ENCODE results near the gene KLHL28.
"Not testable (repeated sequence)": the region's sequence is repeated elsewhere in the genome, so short reads cannot be mapped to it uniquely, and the experiment has no call there.

KLHL28 gene

DNA sequence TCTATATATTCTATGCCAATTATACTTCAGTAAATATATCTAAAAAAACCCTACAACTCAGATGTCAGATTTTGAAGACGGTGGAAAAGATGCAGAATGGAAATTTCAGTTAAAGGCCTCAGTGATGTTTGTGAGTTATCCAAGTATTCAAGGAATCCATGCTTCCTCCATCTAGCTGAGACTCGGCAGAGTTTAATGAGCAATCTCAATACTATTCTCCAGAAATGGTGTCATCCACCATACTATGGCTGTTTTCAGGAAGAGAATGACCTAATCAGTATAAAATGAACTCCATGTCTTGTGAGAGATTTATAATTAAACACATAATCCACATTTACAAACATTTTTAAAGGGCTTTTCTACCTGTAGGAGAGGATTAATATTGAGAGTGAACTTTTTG is 66.0 kb downstream of the KLHL28 start:
- DNase-seq, result no peak

DNA sequence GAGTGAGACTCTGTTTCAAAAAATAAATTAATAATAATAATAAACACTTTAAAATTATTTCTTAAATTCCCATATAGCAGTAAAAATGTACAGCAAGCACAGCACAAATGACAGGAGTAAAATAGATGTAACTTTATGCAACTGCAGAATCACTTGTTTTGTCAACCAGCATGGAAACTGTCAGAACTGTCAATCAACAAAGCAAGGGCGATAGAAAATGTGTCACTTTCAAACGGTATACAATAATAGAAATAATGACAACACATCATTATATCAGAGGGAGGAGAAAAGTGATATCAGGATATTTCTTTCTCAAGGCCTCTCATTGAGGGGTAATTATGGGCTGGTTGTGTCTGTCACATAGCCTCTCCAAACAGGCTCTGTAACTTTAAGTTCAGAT is 68.2 kb downstream of the KLHL28 start:
- DNase-seq, result no peak

GRCh38 chr14:44891726-44892372 is 69.9 kb downstream of the KLHL28 start:
- DNase-seq, result not testable (repeated sequence)

DNA sequence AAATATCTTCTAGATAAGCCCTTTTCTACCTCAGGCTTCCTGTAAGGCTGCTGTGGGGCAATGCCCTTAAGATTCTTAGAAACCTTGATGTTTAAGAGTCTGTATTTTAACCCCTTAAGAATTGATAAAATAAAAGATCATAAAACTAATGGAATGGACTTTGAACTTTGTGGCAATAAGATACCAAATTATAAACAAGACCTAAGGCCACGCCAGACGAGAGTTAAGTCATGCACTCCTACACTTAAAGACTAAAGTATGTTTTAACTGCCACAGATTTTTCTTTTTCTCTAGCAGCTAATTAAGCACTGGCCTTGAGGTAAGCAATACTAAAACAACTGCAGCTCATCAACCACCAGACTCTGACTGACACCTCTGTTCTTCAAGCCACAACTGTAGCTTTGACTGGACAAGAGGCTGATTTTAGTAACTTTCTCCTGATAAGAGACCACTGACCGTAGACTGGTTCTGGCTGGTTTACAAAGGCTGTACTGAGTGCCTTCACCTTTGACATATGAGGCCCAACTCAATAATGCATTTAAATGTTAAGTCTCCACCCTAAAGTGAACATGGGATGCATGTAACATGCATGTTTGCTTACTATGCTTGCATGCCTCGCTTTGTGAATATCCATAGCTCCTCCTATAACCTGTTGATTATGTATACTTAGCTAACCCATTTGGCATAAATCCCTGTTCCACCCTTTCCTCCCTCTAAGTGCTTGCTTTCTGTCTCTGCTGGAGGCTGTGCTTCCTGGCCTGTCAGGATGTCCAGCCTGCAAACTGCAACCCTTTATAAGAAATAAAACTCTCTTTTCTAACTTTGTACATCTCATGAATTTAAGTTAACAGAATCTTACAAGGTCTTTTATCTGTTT is 71.9 kb downstream of the KLHL28 start:
- DNase-seq, result no peak

DNA sequence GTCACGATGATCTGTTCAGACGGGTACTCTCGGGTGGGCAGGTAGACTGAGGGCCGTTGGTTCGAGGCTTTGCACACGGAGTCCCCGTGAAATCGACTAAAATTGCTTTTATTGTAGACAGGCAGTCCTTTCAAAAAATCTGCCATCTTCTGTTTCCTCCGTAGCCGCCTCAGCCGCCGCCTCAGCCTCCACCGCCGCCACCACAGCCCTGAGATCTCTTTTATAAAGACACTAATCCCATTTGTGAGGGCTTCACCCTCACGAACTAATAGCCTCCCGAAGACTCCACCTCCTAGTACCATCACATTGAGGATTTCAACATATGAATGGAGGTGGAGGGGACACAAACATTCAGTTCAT is 74.2 kb downstream of the KLHL28 start:
- no peak for DNase-seq

DNA sequence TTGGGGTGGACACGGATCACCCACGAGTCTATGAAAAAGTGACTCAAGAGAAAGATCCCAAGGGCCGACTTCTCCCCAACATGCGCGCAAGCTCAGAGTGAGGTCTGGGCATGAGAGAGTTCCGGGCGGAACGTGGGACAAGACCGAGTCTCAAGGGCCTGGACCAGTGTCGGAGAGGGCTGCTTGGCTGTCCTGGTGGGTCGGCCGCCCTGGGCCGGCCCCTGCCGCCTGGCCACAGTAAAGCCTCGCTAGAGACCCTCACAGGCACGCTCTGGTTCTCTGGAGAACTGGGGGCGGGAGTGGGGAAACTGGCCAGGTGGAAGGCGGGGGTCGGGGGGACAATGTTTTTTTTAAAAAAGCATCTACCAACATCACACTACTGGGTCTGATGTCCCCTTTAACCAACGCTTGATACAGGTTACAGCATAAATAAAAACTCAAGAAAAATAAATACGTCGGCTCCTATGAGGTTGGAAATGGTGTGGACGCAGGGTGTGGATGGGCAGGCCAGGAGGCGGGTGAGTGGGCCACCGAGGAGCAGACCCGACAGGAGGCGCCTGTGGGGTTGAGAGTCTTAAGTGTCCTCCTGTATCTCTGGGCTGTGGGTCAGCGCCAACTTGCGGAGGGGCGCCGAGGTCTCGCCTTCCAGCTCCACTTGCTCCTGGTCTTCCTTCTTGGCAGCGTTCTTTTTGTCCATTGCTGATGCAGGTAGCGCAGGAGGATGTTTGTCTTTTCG is 74.7 kb downstream of the KLHL28 start:
- no peak for DNase-seq

GRCh38 chr14:44880791-44881190 is 81.0 kb downstream of the KLHL28 start:
- no peak for DNase-seq

Data from NCI-H187 treated with DMSO at 0.1 percent for 48 hours (cell line).